Subcutaneous abdominal adipose tissue (tissue), 5 donors: ENCODE results near the gene MCAM.
A peak's percentile ranks its signal among the peaks of the same experiment; 100 is the strongest.

Source experiments
- H3K27ac ChIP-seq: one replicate; pipeline ENCODE4 v1.7.0; 2013; ENCODE audit warnings: low read depth, mild to moderate bottlenecking, inconsistent platforms, low read length, moderate library complexity
- H3K27me3 ChIP-seq, 5 donors: one replicate each; pipeline ENCODE4 v1.7.0; 2013; ENCODE audit warnings: low read length in 5 of 5, inconsistent platforms in 1 of 5; ENCODE audit not compliant: control insufficient read depth in 5 of 5, insufficient read depth in 4 of 5
- H3K36me3 ChIP-seq, 5 donors: one replicate each; pipeline ENCODE4 v1.7.0; 2013; ENCODE audit warnings: low read length in 5 of 5; ENCODE audit not compliant: control insufficient read depth in 5 of 5, insufficient read depth in 5 of 5
- H3K4me1 ChIP-seq, 5 donors: one replicate each; pipeline ENCODE4 v1.7.0; 2013; ENCODE audit warnings: low read length in 5 of 5, mild to moderate bottlenecking in 3 of 5, moderate library complexity in 1 of 5; ENCODE audit not compliant: control insufficient read depth in 5 of 5, insufficient read depth in 5 of 5
- H3K4me3 ChIP-seq, 5 donors: one replicate each; pipeline ENCODE4 v1.7.0; 2013; ENCODE audit warnings: low read length in 5 of 5, low read depth in 1 of 5
- H3K9ac ChIP-seq, 5 donors: one replicate each; pipeline ENCODE4 v1.7.0; 2013; ENCODE audit warnings: low read length in 5 of 5, mild to moderate bottlenecking in 4 of 5, moderate library complexity in 3 of 5
- H3K9me3 ChIP-seq, 5 donors: one replicate each; pipeline ENCODE4 v1.7.0; 2013; ENCODE audit warnings: low read length in 5 of 5; ENCODE audit not compliant: control insufficient read depth in 5 of 5
- donor health status: healthy.
- donor health status: healthy.
- donor health status: healthy.
- donor health status: healthy.
- donor health status: healthy.

Gene MCAM

DNA sequence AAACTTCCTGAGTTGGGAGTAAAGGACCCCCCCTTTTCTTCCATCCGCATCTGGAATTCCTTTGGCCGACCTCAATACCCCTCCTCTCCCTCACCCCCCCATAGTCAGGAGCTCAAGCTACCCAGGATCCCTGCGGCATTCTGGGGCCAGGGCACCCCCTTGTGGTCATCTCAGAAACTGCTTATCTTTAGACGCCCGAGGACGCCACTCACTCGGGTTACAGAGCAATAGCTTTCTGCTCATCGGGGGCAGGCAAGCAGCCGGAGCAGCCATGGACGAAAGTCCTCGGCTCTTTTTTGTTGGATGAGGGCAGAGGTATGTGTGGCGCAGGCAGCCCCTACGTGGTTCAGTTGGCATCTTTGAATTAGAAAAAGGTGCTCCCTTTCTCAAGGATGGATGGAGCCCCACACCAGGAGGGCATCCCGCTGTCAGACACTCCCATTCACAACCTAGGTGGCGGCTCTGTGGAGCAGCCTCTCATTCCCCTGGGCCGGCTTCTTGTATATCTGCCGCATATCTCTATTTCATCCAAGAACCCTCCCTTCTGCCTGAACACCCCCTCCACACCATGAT, 21.5 kb upstream of the MCAM start:
- H3K4me3 ChIP-seq: peak overlapping the region in 4 of 5 donors; percentile 41 to 76 (median 68)

DNA sequence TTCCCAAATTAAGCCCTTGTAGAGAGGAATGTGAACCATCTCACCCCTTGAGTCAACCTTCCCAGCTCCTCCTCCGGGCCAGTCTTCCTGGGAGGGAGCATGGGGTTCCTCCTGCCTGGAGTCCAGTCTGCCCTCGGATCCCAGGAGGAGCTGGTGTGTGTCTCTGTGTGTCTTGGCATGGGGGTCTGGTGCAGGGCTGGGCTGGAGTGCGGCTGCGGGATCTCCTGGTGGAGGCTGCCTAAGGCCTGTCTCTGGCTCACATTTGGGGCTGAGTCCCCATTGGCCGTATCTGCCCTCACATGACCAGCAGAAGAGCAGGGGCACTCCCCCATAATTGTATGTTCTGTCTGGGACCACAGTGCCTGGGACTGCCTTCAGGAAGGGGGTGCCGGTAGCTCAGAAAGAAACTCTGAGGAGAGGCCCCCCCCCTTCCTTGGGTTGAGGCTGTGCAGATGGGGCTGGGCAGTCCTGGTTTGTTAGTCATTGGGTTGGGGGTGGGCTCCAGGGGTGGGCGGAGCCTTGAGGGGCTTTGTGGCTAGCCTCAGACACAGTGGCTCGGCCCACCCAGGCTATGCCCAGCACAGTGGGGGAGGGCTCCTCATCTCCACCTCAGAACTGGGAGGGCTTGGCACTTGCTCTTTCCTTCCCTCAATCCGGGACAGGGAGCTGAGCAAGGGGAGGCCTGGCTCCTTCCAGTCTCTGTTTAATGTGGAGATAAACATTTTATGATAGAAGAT, 20.8 kb upstream of the MCAM start:
- peaks cover 10 to 69% (median 57%) of the 10 kb centered on the region in 5 donors for H3K4me1 ChIP-seq
- H3K36me3 ChIP-seq: peaks cover 0 to 14% (median 7%) of the 10 kb centered on the region in 5 donors
- peak overlapping the region in 1 of 5 donors; percentile 73 for H3K4me3 ChIP-seq
- peak overlapping the region; percentile 30 for H3K27ac ChIP-seq
- H3K27me3 ChIP-seq: peaks cover 0 to 3% (median 0%) of the 10 kb centered on the region in 5 donors
- H3K9me3 ChIP-seq: no peaks in the 10 kb centered on the region
- no peak overlapping the region for H3K9ac ChIP-seq

More for the DNA sequence above, 21.5 kb upstream of the MCAM start:
- H3K36me3 ChIP-seq: peaks cover 0 to 14% (median 7%) of the 10 kb centered on the region in 5 donors
- H3K9me3 ChIP-seq: no peaks in the 10 kb centered on the region
- H3K27ac ChIP-seq: peak overlapping the region; percentile 30
- peak overlapping the region in 2 of 5 donors; percentile 6 to 25 for H3K9ac ChIP-seq
- peaks cover 0 to 3% (median 0%) of the 10 kb centered on the region in 5 donors for H3K27me3 ChIP-seq
- peaks cover 10 to 69% (median 57%) of the 10 kb centered on the region in 5 donors for H3K4me1 ChIP-seq

DNA sequence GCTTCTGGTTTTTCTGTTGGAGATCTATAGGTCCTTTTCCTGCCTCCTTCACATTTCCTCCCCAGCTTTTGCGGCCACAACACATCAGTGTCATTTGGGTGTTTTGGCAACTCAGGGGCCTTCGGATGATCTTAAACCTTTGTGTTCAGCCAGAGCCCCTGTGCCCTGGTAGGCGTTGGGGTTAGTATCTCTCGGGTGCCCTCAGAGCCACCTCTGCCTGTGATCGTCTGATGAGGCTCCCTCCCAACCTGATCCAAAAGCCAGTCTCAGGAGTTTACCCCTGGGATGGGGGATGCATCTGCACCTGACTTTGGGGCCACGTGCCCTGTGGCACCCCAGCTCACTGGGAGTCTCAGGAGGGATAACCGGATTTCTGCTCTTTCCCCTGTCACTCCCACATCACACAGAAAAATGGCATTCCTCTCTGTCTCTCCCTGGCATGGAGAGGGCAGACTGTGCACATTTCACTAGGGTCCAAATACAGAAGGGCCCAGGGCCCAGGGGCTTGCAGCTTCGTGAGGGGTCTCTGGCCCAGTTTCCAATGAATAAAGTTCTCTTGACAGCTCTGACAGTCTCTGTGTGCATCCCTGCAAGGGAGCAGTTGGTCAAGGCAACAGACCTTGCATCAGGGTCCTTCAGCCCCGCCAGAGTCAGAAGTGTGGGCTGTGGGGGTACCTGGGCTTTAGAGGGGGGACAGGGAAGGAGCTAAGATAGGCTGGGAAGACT, 20.0 kb upstream of the MCAM start:
- Histone ChIP-seq H3K9ac (no peak overlapping the region), H3K27ac (no peak overlapping the region), H3K4me1 (peaks cover 10 to 67% (median 57%) of the 10 kb centered on the region in 5 donors), H3K9me3 (no peaks in the 10 kb centered on the region), H3K27me3 (peaks cover 0 to 3% (median 0%) of the 10 kb centered on the region in 5 donors), H3K36me3 (peaks cover 0 to 14% (median 7%) of the 10 kb centered on the region in 5 donors), H3K4me3 (no peak overlapping the region)

DNA sequence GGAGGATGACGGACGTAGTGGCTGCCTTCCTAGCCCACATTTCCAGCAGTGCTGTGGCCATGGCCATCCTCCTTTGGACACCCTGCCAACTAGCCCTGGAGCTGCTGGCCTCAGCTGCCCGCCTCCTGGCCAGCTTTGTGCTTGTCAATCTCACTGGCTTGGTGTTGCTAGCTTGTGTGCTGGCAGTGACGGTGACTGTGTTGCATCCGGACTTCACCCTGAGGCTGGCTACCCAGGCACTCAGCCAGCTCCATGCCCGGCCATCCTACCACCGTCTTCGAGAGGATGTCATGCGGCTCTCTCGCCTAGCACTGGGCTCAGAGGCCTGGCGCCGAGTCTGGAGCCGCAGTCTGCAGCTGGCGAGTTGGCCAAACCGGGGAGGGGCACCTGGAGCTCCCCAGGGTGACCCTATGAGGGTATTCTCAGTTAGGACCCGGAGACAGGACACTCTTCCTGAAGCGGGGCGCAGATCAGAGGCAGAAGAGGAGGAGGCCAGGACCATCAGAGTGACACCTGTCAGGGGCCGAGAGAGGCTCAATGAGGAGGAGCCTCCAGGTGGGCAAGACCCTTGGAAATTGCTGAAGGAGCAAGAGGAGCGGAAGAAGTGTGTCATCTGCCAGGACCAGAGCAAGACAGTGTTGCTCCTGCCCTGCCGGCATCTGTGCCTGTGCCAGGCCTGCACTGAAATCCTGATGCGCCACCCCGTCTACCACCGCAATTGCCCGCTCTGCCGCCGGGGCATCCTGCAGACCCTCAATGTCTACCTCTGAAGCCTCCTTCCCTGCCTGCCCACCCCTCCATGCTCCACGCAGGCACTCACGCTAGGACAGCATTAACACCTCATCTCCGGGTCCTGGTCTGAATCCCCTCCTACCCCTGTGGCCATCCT, 19.0 kb upstream of the MCAM start:
- no peak overlapping the region for H3K9ac ChIP-seq
- peaks cover 7 to 57% (median 47%) of the 10 kb centered on the region in 5 donors for H3K4me1 ChIP-seq
- H3K27me3 ChIP-seq: peaks cover 0 to 3% (median 0%) of the 10 kb centered on the region in 5 donors
- H3K27ac ChIP-seq: no peak overlapping the region
- no peaks in the 10 kb centered on the region for H3K9me3 ChIP-seq
- peaks cover 0 to 14% (median 7%) of the 10 kb centered on the region in 5 donors for H3K36me3 ChIP-seq
- peak overlapping the region in 2 of 5 donors; percentile 84 to 87 for H3K4me3 ChIP-seq

DNA sequence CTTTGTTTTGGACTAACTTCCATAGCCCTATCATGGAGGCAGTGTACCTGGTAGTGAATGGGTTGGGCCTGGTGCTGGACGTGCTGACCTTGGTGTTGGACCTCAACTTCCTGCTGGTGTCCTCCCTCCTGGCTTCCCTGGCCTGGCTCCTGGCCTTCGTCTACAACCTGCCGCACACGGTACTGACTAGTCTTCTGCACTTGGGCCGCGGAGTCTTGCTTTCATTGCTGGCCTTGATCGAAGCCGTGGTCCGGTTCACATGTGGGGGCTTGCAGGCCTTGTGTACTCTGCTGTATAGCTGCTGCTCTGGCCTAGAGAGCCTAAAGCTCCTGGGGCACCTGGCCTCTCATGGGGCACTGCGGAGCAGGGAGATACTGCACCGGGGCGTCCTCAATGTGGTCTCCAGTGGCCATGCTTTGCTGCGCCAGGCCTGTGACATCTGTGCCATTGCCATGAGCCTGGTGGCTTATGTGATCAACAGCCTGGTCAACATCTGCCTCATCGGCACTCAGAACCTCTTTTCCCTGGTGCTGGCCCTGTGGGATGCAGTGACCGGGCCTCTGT, 18.2 kb upstream of the MCAM start:
- H3K4me1 ChIP-seq: peaks cover 6 to 50% (median 41%) of the 10 kb centered on the region in 5 donors
- H3K27me3 ChIP-seq: peaks cover 0 to 3% (median 0%) of the 10 kb centered on the region in 5 donors
- peak overlapping the region; percentile 86 for H3K27ac ChIP-seq
- peak overlapping the region; percentile 83 to 90 (median 87) for H3K4me3 ChIP-seq
- H3K9me3 ChIP-seq: no peaks in the 10 kb centered on the region
- H3K36me3 ChIP-seq: peaks cover 0 to 14% (median 7%) of the 10 kb centered on the region in 5 donors
- peak overlapping the region; percentile 48 to 90 (median 78) for H3K9ac ChIP-seq

DNA sequence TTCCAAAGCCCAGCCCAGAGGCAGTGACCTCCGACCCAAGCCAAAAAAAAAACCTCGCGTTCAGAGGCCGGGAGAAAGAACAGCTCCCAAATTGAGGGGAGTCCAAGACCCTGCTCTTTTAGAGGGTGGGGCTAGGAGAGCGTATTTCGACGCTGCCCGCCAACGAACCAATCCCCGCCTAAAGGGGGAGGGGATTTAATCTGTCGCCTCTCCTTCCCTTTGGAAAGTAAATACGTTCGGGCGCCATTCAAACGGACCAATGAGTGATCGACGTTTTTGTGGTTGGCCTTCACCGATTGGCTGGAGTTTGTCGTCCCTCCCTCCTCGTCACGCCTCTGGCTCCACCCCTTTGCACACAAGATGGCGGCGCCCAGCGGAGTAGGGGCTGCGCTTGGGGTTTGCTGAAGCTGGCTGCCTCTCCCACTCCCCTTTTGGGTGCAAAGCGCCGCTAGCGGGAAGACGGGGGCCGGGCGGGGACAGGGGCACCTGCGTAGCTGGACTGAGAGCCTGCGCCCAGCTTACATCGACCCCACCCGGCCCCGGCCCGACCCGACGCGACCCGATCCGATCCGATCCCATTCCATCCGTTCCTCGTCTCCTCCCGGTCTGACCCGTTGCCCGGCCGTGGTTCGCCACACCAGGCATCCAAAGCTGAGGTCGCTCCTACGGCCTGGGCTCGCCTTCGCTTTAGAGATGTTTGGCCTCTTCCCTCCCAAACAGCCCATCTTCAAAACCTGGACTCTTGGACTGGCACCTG, 17.4 kb upstream of the MCAM start, which contains the start of gene RNF26:
TSS of gene RNF26 (plus strand) at position 354 of the 757 bp plus-strand sequence. CDS start 596 bp downstream, outside the sequence.
- no peaks in the 10 kb centered on the region for H3K9me3 ChIP-seq
- peaks cover 0 to 2% (median 0%) of the 10 kb centered on the region in 5 donors for H3K27me3 ChIP-seq
- peak within 1 kb of the TSS; percentile 48 to 90 (median 78) for H3K9ac ChIP-seq
- H3K36me3 ChIP-seq: peaks cover 0 to 14% (median 7%) of the 10 kb centered on the region in 5 donors
- peaks cover 6 to 42% (median 37%) of the 10 kb centered on the region in 5 donors for H3K4me1 ChIP-seq
- H3K27ac ChIP-seq: peak within 1 kb of the TSS; percentile 86
- H3K4me3 ChIP-seq: peak within 1 kb of the TSS; percentile 83 to 90 (median 87)

DNA sequence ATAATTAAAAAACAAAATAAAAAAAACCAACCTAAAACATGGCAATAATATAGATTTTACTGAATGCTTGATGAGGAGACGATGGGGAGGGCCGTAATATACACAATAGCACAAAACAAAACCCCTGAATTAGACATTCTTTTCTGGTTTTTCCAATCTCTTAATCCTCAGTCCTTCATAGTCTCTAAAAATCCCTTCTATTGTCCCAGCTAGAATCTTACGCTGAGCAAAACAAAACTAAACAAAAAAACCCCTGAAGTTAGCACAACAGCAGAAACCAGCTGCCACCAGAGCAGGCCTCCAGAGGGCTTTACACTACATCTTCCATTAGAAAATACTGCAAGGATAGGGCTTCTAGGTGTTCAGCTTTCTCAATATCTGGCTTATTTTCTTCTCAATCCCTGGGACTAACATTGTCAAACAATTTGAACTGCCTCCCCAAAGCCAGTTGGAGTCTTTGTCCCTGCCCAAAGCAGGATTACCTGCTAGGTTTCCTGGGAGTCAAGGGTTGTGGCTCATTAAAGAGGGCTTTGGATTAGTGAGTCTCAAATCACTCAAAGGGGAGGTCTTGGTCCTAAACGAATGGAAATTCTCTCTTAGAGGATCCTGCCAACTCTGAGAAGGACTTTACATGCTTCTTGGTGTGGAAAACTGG, 15.3 kb upstream of the MCAM start:
- no peak overlapping the region for H3K4me3 ChIP-seq
- H3K9me3 ChIP-seq: no peaks in the 10 kb centered on the region
- no peak overlapping the region for H3K9ac ChIP-seq
- H3K36me3 ChIP-seq: peaks cover 0 to 13% (median 7%) of the 10 kb centered on the region in 5 donors
- H3K27ac ChIP-seq: no peak overlapping the region
- no peaks in the 10 kb centered on the region for H3K27me3 ChIP-seq
- H3K4me1 ChIP-seq: peaks cover 6 to 21% (median 19%) of the 10 kb centered on the region in 5 donors

DNA sequence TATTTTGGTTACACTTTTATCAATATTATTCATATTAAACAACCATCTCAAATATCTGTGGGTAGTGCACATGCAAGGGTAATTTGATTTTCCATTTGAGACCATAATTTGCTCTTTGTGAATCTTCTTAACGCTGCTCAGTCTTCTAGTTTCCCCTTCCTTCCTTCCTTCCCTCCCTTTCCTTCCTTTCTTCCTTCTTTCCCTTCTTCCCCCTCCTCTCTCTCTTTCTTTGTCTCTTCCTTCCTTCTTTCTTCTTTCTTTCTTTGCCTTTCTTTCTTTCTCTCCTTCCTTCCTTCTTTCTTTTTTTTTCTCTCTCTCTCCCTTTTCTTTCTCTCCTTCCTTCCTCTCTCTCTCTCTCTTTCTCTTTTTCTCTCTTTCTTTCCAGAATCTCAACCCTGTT, 13.3 kb upstream of the MCAM start:
- Histone ChIP-seq H3K9me3 (no peaks in the 10 kb centered on the region), H3K36me3 (no peaks in the 10 kb centered on the region), H3K27me3 (no peaks in the 10 kb centered on the region), H3K9ac (no peak overlapping the region), H3K4me1 (peaks cover 3 to 13% (median 11%) of the 10 kb centered on the region in 5 donors), H3K4me3 (no peak overlapping the region), H3K27ac (no peak overlapping the region)
